Measurements from ENCODE around the gene SFXN1.

SFXN1 gene

GRCh38 chr5:175464074-175464941 lies 14.1 kb upstream of the SFXN1 start:
- peak in 39 of 42 donors; percentile 18 to 89 (median 66) for DNase-seq
- intact Hi-C loops (cut with DNase I) = no loop called here

- intact Hi-C loops (cut with DNase I) = no loop called here
Measured at GRCh38 chr5:175464942-175465233, 13.5 kb upstream of the SFXN1 start.

GRCh38 chr5:175465282-175465681 lies 13.1 kb upstream of the SFXN1 start:
- no peak for DNase-seq
- intact Hi-C loops (cut with DNase I) = no loop called here

More at GRCh38 chr5:175464942-175465233, 13.5 kb upstream of the SFXN1 start:
- DNase-seq = no peak

- peak in 3 of 42 donors; percentile 21 to 62 (median 31) for DNase-seq
- intact Hi-C loops (cut with DNase I) = no loop called here
Measured at GRCh38 chr5:175466700-175467318, 11.6 kb upstream of the SFXN1 start.

GRCh38 chr5:175467983-175468690 lies 10.2 kb upstream of the SFXN1 start:
- DNase-seq = peak in 7 of 42 donors; percentile 21 to 51 (median 28)
- intact Hi-C loops (cut with DNase I) = no loop called here

- intact Hi-C loops (cut with DNase I) = no loop called here
Measured at GRCh38 chr5:175468892-175469291, 9.5 kb upstream of the SFXN1 start.

GRCh38 chr5:175469916-175470315 lies 8.4 kb upstream of the SFXN1 start:
- DNase-seq = no peak
- intact Hi-C loops (cut with DNase I) = no loop called here

More at GRCh38 chr5:175468892-175469291, 9.5 kb upstream of the SFXN1 start:
- DNase-seq = no peak

GRCh38 chr5:175470781-175471180 lies 7.6 kb upstream of the SFXN1 start:
- intact Hi-C loops (cut with DNase I) = no loop called here
- DNase-seq = peak in 2 of 42 donors; percentile 18 to 40

GRCh38 chr5:175471196-175471595 lies 7.2 kb upstream of the SFXN1 start:
- intact Hi-C loops (cut with DNase I) = no loop called here
- DNase-seq = no peak

GRCh38 chr5:175471628-175472027 lies 6.7 kb upstream of the SFXN1 start:
- intact Hi-C loops (cut with DNase I) = no loop called here
- DNase-seq = no peak

GRCh38 chr5:175472378-175472777 lies 6.0 kb upstream of the SFXN1 start:
- intact Hi-C loops (cut with DNase I) = no loop called here

GRCh38 chr5:175475248-175475647 lies 3.1 kb upstream of the SFXN1 start:
- intact Hi-C loops (cut with DNase I) = no loop called here
- no peak for DNase-seq

More at GRCh38 chr5:175472378-175472777, 6.0 kb upstream of the SFXN1 start:
- no peak for DNase-seq

GRCh38 chr5:175477440-175477839 lies 920 bp upstream of the SFXN1 start:
- DNase-seq = no peak
- intact Hi-C loops (cut with DNase I) = no loop called here

GRCh38 chr5:175478008-175478383 lies 364 bp upstream of the SFXN1 start:
- DNase-seq = peak in 1 of 42 donors; percentile 17

GRCh38 chr5:175479125-175479881 lies 943 bp downstream of the SFXN1 start:
- no peak for DNase-seq
- intact Hi-C loops (cut with DNase I) = no loop called here

More at GRCh38 chr5:175478008-175478383, 364 bp upstream of the SFXN1 start:
- intact Hi-C loops (cut with DNase I) = no loop called here

- intact Hi-C loops (cut with DNase I) = no loop called here
- no peak for DNase-seq
Measured at GRCh38 chr5:175483337-175483736, 5.0 kb downstream of the SFXN1 start.

- DNase-seq = no peak
- intact Hi-C loops (cut with DNase I) = no loop called here
Measured at GRCh38 chr5:175484322-175484721, 6.0 kb downstream of the SFXN1 start.

- no peak for DNase-seq
- intact Hi-C loops (cut with DNase I) = no loop called here
Measured at GRCh38 chr5:175484829-175485228, 6.5 kb downstream of the SFXN1 start.

GRCh38 chr5:175485631-175486030 lies 7.3 kb downstream of the SFXN1 start:
- DNase-seq = peak in 17 of 42 donors; percentile 6 to 68 (median 43)
- intact Hi-C loops (cut with DNase I) = no loop called here
